Measurements from ENCODE around the gene RHO. TPM values are rescaled to one million over a fixed set of nuclear protein-coding genes. Genes with fewer than 3 reads are reported as not detected.
"Not testable (repeated sequence)": the region's sequence is repeated elsewhere in the genome, so short reads cannot be mapped to it uniquely, and the experiment has no call there.

The RHO gene
- total RNA-seq, 2 experiments from 2014 or later, result not detected

DNA sequence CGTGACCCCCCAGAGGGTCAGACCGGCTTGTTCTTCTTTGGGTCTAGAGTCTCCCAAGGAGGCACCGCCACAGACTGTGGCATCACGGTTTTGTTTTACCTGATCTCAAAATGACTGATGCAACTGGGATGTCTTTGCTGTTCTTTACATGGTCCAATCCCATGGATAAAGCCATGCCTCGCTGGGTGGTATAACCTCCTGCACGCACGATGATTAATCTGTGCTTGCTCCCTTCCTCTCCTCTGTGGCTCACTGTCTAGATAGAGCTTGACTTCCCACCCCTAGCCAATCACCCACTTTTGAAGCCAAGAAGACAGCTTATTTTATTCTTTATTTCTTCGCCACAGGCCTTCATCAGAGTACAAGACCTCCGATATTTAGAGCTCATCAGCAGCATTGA, 36.6 kb upstream of the RHO start:
- Mint-ChIP-seq H3K27me3 (no peaks in the 10 kb centered on the region), H3K4me1 (no peaks in the 10 kb centered on the region), H3K9me3 (no peaks in the 10 kb centered on the region), H3K36me3 (no peaks in the 10 kb centered on the region), H3K27ac (no peak overlapping the region), H3K4me3 (no peak overlapping the region)
- no peak for DNase-seq
- POLR2A ChIA-PET, result no interaction called here
- no peak for ATAC-seq (ENCODE audit: low read depth)

GRCh38 chr3:129492691-129493090, 35.7 kb upstream of the RHO start:
- no peak for ATAC-seq (ENCODE audit: low read depth)

GRCh38 chr3:129493206-129493605, 35.2 kb upstream of the RHO start:
- POLR2A ChIA-PET, result interaction anchor here (0.5 kb wide), 1 partner anchor 439 kb away, joined by 3 read pairs; no protein-coding TSS in a partner anchor
- Mint-ChIP-seq H3K4me3 (no peak overlapping the region), H3K36me3 (no peaks in the 10 kb centered on the region), H3K9me3 (no peaks in the 10 kb centered on the region), H3K4me1 (no peaks in the 10 kb centered on the region), H3K27ac (no peak overlapping the region), H3K27me3 (no peaks in the 10 kb centered on the region)
- DNase-seq (no peak), ATAC-seq (ENCODE audit: low read depth) (no peak)

More at GRCh38 chr3:129492691-129493090, 35.7 kb upstream of the RHO start:
- POLR2A ChIA-PET, result interaction anchor here (0.5 kb wide), 1 partner anchor 439 kb away, joined by 3 read pairs; no protein-coding TSS in a partner anchor
- Mint-ChIP-seq H3K9me3 (no peaks in the 10 kb centered on the region), H3K4me3 (no peak overlapping the region), H3K36me3 (no peaks in the 10 kb centered on the region), H3K27ac (no peak overlapping the region), H3K4me1 (no peaks in the 10 kb centered on the region), H3K27me3 (no peaks in the 10 kb centered on the region)
- no peak for DNase-seq

- ATAC-seq (ENCODE audit: low read depth); H3K27ac Mint-ChIP-seq; H3K4me3 Mint-ChIP-seq; POLR2A ChIA-PET; H3K4me1 Mint-ChIP-seq; DNase-seq; H3K9me3 Mint-ChIP-seq; H3K27me3 Mint-ChIP-seq; H3K36me3 Mint-ChIP-seq: not testable (repeated sequence)
Measured at GRCh38 chr3:129494499-129494898, 33.9 kb upstream of the RHO start.

DNA sequence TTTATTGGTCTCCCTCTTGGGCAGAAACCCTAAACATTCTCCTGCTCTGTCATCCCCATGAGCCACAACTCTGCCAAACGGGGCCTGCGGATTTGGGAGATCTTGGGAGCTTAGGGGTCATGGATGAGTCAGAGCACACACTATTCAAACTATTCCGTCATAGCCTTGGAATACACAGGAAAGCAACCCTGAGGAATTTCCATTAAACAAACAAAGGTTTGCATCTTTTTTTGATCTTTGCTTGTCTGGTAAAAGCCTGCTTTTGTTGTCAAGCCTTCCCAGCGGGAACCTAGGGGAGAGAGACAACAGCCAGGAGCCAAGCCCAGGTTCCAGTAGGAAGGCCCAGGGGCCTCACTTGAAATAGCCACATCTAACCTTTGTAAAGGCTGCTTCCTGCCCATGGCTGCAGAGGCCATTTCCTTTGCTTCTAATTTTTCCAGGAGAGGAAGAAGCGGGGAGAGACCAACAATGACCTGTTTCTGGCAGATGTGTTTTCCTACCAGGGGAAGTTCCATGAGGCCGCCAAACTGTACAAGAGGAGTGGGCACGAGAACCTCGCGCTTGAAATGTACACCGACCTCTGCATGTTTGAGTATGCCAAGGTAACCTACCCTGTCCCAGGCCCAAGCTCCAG, 33.3 kb upstream of the RHO start:
- DNase-seq; H3K27me3 Mint-ChIP-seq; ATAC-seq (ENCODE audit: low read depth); H3K36me3 Mint-ChIP-seq; H3K27ac Mint-ChIP-seq; H3K4me3 Mint-ChIP-seq; POLR2A ChIA-PET; H3K9me3 Mint-ChIP-seq; H3K4me1 Mint-ChIP-seq: not testable (repeated sequence)

- H3K4me1 Mint-ChIP-seq; H3K27me3 Mint-ChIP-seq; DNase-seq; H3K27ac Mint-ChIP-seq; H3K4me3 Mint-ChIP-seq; H3K9me3 Mint-ChIP-seq; POLR2A ChIA-PET; ATAC-seq (ENCODE audit: low read depth); H3K36me3 Mint-ChIP-seq: not testable (repeated sequence)
Measured at GRCh38 chr3:129497876-129498275, 30.6 kb upstream of the RHO start.

- H3K27me3 Mint-ChIP-seq; DNase-seq; H3K36me3 Mint-ChIP-seq; H3K27ac Mint-ChIP-seq; H3K9me3 Mint-ChIP-seq; H3K4me3 Mint-ChIP-seq; POLR2A ChIA-PET; H3K4me1 Mint-ChIP-seq; ATAC-seq (ENCODE audit: low read depth): not testable (repeated sequence)
Measured at GRCh38 chr3:129498603-129499488, 29.6 kb upstream of the RHO start.

- DNase-seq; H3K9me3 Mint-ChIP-seq; H3K36me3 Mint-ChIP-seq; H3K4me1 Mint-ChIP-seq; H3K27ac Mint-ChIP-seq; H3K27me3 Mint-ChIP-seq; ATAC-seq (ENCODE audit: low read depth); POLR2A ChIA-PET; H3K4me3 Mint-ChIP-seq: not testable (repeated sequence)
Measured at GRCh38 chr3:129499604-129500333, 28.7 kb upstream of the RHO start.

GRCh38 chr3:129500334-129500658, 28.1 kb upstream of the RHO start:
- POLR2A ChIA-PET, result no interaction called here
- peaks cover 2% of the 10 kb centered on the region for H3K36me3 Mint-ChIP-seq
- no peak overlapping the region for H3K27ac Mint-ChIP-seq
- H3K9me3 Mint-ChIP-seq, result no peaks in the 10 kb centered on the region
- H3K27me3 Mint-ChIP-seq, result no peaks in the 10 kb centered on the region
- ATAC-seq (ENCODE audit: low read depth), result no peak
- no peaks in the 10 kb centered on the region for H3K4me1 Mint-ChIP-seq
- no peak overlapping the region for H3K4me3 Mint-ChIP-seq
- DNase-seq, result no peak

- DNase-seq (no peak), ATAC-seq (ENCODE audit: low read depth) (no peak)
- Mint-ChIP-seq H3K36me3 (peaks cover 2% of the 10 kb centered on the region), H3K9me3 (no peaks in the 10 kb centered on the region), H3K4me1 (no peaks in the 10 kb centered on the region), H3K27me3 (no peaks in the 10 kb centered on the region), H3K4me3 (no peak overlapping the region), H3K27ac (no peak overlapping the region)
- POLR2A ChIA-PET, result no interaction called here
Measured at GRCh38 chr3:129501630-129502029, 26.8 kb upstream of the RHO start.

- no peak for DNase-seq
- no peaks in the 10 kb centered on the region for H3K9me3 Mint-ChIP-seq
Measured at GRCh38 chr3:129502641-129503408, 25.6 kb upstream of the RHO start.

DNA sequence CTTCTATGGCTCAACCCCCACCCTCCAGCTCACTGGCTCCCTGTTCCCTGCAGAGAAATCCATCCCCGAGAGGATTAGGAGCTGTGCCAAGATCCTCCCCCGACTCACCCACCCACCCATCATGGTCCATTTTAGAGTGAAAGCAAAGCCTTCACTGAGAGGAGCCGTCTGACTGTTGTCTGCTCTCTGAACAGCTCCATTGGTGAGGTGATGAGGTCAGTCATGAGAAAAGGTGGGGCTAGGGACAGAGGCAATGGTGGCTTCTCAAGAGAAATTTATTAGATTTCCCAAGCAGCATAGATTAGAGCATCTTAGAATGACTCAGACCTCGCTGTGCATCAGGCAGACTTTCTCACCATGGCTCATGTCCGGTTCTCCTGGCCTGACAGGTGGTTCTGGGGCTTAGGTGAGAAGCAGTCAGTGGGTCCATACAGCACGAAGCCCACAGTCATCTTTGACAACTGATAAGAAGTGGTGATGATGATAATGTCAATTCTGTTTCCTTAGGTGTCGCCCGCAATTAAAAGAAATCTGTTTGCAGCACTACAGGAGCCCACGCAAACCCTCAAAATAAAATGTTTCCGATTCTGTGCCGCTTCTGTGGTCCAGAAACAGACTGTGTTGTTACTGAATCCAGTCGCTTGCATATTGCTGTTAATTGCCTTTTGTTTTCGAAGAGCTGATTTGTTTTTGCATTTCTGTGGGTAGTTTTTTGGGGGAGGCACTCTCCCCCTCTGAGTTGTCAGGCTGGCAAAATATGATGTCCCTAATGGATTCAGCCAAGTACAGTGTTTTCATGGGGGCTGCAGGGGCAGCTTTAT, 24.8 kb upstream of the RHO start:
- POLR2A ChIA-PET, result interaction anchor here (1.0 kb wide), 1 partner anchor 7 kb away, joined by 3 read pairs; no protein-coding TSS in a partner anchor
- Mint-ChIP-seq H3K4me1 (no peaks in the 10 kb centered on the region), H3K36me3 (peaks cover 4% of the 10 kb centered on the region), H3K27ac (no peak overlapping the region), H3K27me3 (no peaks in the 10 kb centered on the region), H3K9me3 (no peaks in the 10 kb centered on the region), H3K4me3 (no peak overlapping the region)
- DNase-seq (no peak), ATAC-seq (ENCODE audit: low read depth) (no peak)

More at GRCh38 chr3:129502641-129503408, 25.6 kb upstream of the RHO start:
- no peak for ATAC-seq (ENCODE audit: low read depth)
- POLR2A ChIA-PET, result interaction anchor here (1.0 kb wide), 1 partner anchor 8 kb away, joined by 3 read pairs; no protein-coding TSS in a partner anchor
- Mint-ChIP-seq H3K4me3 (no peak overlapping the region), H3K36me3 (peaks cover 4% of the 10 kb centered on the region), H3K27me3 (no peaks in the 10 kb centered on the region), H3K4me1 (no peaks in the 10 kb centered on the region), H3K27ac (no peak overlapping the region)

Measured in activated naive CD8-positive, alpha-beta T cell treated with anti-CD3 and anti-CD28 coated beads, Interleukin-2, amount 10 ng/mL, durations not matched to agents 7 days and 5 days (primary cell).